ENCODE measurements around the gene NRM.
A peak's percentile ranks its signal among the peaks of the same experiment; 100 is the strongest.
"Not testable (repeated sequence)": the region's sequence is repeated elsewhere in the genome, so short reads cannot be mapped to it uniquely, and the experiment has no call there.

The NRM gene

DNA sequence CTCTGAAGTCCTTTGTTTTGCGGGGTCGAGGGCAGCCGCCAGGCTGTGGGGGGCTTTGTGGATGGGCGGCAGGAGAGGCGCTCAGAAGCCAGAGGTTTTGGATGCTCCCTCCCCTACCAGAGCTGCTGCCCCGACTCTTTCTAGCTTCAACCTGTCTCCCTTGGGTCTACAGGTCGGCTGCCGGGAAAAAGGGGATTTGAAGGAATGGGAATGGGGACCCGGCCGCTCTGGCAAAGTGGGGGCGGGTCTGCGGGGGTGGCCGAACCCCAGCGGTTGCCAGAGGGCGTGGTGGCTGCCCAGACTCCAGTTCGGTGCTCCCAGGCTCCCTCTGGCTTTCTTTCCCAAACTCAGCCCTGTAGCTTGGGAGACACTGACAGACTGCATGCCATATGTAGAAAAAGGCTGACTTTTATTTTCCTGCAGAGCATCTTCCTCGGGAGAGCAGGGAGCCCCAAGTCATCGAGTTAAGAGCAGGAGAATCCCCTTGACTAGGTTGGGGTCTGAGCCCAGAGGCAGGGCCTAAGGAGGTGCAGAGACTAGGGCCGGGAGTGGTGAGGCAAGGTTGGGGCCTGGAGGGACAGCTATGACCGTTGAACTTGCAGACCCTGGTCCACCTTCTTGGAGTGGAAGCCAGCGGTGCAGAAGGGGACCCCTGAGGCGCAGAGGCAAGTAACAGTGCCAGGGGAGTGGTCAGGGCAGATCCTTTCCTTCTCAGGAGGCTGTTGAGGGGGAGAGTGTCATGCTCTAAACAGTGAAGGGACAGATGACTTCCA is 2.9 kb downstream of the NRM start:
- no peak for DNase-seq

DNA sequence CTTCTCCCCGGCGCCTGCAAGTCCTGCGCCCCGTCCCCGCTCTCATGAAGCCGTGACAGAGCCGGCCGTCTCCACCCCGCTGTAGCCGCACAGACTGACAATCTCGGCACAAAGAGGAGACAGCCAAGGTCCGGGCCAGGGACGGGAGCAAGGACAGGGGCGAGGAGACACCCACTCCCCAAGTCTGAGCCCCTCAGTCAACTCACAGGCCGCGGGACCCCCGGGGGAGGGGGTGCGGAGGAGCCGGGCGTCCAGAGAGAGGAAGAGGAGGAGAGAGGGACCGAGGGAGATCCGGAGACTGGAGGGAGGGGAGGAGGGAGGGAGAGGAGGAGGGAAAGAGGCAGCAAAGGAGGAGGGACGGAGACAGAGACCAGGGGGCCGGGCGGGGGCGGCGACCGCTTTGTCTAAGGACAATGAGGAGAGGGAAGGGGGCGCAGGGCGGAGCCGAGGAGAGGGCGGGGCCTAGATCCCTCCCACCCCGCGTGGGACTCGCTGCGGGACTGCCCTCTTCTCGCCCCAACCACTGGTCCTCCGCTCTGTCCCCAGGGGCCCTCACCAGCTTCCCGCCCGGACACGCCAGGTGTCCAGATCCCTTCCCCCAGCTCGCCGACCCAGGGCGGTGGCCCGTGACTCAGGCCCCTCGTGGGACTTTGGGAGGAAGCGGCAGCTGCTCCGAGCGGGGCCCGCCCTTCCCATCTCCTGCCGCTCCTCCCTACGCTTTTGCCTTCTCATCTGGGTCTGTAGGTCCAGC is 3.7 kb downstream of the NRM start:
- DNase-seq, result peak; percentile 97

DNA sequence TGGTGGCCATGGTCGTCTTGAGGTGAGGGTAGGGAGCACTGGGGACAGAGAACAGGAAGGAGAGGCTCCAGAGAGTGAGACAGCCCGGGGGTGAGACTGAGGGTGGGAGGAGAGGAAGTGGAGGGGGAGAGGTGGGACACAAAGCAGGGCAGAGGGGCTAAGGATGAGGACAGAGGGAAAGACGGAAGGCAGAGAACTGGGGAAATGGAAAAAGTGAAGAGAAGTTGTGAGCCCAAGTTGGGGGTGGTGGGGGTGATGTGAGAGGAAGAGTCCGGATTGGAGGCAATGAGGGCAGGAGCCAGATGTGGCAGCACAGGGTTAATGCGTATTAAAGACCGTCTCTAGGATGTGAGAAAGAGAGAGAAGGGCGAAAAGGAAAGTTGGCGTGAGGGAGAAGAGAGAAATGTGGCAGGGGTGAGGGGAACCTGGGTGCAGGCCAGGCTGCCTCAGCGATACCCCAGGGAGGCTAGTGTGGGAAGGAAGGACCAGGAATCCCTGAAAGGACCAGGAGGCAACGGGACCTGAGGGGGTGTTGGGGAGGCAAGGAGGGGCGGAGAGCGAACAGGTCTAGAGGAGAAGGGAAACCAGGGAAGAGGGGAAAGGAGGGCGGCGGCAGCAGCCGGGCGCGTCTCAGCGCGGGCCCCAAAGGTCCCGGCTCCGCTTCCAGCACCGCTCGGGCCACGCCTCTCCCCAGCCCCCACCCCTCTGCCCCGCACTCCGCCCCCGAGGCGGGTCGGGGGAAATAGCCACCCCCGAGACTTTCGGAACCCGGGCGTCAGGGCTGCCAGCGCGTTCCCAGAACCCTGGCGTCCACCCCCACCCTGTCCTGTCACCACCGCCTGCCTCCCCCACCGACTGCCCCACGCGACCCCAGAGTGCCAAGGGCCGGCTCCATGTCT is 4.5 kb downstream of the NRM start, which contains the start of gene PPP1R18:
Gene PPP1R18, minus strand, starts transcription at position 637 of the 899 bp plus-strand sequence. Its CDS starts 627 bp downstream, at position 10.
- DNase-seq, result no peak

DNA sequence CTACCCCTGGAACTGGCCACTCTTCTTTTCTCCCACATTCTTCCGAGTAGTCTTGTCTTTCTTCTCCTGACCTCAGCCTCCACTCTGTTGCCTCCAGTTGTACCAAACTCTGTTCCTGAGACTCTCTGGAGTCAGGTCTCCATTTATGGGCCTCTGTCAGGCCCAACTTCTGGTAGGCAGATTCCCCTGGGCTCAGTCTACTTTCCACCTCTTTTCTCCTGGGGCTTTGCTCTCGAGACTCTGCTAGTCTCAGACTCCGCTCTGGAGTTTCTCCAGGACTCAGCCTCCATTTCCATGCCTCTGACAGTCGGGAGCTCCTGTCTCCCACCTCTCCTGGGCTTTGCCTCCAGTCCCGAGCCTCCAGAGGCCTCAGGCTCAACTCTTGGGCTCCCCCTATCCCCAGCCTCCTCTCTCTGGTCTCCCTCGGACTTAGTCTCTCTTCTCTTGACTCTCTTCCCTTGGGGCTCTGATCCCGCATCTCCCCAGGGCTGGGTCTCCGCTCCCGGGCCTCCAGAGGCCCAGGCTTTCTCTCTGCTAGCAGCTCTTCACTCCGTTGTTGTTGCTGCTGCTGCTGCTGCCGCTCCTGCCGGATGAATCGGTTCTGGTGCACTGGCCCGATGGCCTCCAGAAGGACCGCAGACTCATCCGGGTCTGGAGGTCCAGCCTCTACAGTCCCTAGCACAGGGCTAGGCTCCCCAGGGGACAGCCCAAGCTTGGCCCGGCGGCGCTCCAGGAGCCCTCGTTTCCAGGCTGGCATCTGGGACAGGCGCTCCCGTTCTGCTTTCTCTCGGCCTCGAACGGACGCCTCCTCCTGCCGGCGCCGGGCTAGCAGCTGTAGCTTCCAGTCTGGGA is 5.4 kb downstream of the NRM start:
- DNase-seq, result no peak

DNA sequence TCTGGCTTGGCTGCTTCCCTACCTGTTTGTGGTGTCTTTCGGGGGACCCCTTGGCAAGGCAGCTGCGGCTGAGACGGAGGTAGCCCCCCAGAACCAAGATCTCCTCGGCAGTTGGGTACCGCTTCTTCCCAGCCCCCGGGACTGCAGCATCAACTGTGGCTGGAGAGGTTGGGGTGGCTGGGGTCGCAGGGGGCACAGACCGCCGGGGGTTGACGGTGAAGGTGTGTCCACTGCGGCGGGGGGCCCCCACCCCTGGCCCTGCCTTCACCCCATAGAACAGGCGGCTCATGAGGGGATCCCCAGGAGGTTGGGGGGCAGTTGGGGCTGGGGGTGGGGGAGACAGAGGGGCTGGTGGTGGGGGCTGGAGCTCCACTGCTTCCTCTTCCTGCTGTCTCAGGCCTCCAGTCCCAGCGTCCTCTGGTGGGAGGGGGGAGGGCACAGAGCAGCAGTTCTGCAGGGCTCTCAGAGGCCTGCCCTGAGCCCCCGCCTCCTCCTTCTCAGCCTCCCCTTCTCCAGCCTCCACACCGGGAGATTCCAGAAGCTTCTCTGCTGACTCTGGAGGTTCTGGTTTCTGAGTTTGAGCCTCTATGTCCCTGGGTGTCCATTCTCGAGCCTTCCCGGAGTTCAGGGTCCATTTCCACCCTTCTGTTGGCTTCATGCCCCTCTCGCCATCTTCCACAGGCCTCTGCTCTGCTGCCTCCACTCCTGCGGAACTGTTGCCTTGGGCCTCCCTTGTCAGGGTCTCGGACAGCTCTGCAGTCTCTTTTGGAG is 6.2 kb downstream of the NRM start:
- DNase-seq, result no peak

DNA sequence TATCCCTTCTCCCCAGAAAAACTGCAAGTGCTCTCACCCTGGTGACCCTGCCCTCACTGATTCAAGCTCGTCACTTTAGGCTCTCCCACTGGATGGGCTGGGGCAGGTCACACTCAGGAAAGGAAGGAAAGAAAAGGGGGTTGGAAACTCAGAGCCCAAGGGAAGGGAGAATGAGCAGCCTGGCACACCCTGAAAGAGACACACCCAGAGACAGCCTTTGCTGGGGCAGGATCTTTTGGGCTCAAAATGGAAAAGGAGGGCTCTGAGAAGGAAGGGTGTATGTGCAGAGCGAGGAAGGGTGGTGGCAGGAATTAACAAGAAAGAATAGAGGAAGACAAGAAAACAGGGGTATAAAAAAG is 6.8 kb downstream of the NRM start:
- DNase-seq, result no peak

DNA sequence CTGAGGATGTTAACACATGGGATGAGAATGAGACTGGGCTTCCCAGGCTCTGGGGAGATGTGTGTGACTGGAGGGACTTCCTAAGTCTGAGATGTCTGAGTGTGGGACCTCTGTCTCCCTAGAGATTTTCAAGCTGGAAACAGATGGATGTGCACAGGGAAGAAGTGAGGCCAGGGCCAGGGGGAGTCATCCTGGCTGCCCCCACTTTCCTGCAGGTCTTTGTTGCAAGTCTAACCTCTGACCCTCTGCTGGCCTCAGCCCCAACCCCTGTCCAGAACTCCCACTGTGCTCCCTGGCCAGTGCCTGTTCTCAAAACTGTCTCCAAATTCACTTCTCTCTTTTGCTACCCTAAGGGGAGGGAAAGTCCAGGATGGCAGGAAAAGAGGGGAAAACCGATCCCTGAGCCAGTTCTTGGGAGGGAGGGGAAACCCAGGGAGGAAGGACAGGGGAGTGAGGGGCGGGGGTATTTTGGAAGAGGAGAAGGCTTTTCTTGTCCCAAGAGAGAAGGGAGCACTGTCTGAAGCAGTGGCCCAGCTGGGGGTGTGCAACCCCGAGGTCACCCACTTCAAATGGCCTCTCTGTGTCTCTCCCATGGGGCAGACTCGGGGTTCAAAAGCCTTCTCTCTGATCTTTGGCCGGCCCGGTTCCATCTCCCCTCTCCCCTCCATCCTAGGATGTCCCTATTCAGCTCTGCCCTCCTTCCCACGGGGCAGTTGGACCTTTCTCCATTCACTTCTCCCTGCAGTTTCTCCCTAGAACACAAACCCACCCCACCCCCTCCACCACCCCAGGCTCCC is 7.4 kb downstream of the NRM start:
- DNase-seq, result no peak

DNA sequence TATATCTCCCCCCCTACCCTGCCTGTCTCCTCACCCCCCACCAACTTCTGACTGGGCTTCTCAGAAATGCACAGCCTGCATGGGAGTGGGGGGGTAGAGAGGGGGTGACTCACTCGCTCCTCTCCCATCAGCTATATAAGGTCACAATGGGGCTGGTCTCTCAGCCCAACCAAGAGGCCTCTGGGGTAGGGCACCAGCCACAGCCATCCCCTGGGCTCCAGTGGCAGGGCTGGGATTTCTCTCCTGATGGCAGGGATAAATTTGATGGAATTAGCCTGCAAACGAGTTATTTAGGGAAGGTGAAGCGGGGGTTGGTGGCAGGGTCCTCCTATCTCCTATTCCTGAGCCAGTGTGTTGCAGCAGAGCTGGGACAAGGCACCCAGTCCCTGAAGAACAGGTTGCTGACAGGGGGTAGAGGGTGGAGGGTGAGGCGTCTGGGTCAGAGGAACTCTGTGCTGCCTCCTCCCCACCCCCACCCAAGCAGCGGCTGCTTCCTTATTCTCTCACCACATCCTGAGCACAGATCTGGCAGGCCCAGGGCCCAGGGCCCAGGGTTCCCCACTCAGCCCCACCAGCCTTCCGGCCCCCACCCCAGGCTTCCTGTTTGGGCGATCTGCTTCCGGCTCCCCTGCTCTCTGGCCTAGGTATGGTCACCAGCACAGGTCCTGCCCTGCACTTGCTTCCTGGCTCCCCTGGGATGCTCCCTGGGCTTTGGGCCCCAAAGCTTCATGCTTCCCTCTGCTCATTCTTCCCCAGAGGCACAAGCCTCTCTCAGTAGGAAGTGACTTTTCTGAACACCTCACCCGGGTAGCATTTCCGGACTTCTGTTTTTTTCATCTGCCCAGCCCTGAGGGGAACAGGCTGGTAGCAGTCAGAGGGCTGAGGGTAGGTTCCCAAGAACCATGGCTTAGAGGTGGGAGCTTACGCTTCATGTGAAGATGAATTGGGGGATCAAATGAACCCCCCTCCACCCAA is 8.4 kb downstream of the NRM start:
- peak; percentile 92 for DNase-seq

DNA sequence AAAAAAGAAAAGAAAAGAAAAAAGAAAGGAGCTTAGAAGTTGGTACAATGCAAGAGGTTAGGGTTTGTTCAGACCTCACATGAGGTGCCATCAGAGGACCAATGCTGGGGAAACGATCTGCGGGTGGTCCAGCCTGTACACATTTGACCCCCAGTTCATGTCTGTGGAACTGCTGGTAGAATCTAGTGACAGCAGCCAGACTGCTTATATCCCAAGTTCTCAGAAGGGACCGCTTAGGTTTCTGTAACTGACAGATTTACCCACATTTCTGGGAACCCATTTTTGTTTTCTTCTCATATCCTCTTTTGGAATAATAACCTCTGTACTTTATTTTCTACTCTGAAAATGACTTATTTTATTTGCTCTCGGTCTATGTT is 9.0 kb downstream of the NRM start:
- no peak for DNase-seq

DNA sequence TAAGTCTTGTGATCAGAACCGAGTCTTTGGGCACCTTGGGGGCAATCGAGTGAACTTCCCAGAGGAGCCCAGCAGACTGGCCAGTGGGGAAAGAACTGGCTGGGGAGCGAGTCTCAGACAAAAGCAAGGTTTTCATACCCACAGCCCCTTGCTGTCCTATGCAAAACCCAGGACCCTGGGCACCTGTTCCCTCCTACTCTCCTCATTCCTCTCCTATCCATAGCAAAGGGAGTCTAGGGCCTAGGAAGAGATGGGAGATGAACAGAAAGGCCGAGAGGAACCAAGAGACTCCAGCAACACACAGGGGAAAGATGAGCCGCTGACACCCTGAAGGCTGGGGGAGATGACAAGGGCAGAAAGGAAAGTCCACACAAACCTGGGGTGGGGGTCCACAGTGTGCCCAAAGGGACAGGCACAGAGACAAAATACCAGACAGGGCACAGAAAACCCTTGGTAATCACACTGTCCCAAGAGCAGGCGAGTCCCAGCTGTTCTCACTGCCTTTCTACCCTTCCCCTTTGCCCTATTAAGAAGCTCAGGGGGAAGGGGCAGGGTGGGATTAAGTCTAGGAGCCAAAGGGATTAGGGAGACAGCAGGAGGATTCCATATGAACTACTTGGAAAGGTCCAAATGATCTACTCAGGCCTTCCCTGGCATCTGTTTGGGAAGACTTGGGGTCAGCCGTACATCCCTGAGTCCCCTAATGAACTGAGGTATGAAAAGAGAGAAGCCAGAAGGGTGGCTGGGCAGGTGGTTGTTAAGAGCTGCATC is 10.8 kb downstream of the NRM start:
- DNase-seq, result no peak

DNA sequence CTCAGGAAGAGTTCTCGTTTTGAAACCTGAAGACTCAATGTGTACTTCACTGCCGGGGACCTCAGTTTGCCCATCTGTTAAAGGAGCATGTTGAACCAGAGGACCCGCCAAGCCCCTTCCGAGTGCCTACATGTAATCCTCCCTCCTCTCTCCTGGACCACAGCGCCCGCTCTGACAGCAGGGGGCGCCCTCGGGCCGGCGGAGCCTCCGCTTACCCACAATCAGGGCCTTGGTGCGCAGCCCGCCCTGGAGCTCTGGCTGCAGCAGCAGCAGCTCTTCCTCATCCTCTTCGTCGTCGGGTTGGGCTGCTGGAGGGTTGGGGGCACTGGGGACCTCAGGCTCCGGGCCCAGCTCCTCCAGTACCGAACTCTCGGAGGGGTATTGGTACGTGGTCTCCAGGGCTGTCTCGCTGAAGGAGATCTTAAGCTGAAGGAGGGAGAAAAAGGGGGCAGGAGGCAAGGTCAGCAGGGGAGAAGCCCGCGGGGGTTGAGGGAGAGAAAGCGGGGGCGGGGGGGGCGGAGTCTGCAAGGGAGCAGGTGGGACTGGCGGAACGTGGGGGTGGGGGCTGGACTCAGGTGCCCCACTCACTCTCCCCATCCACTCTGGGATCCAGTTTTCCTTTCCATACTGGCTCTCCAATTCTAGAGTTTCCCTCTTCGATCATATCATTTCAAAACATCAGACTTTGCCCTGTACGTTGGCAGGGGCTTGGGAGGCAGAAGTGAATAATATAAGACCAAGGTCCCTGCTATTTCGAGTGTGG is 11.6 kb downstream of the NRM start:
- peak; percentile 94 for DNase-seq

DNA sequence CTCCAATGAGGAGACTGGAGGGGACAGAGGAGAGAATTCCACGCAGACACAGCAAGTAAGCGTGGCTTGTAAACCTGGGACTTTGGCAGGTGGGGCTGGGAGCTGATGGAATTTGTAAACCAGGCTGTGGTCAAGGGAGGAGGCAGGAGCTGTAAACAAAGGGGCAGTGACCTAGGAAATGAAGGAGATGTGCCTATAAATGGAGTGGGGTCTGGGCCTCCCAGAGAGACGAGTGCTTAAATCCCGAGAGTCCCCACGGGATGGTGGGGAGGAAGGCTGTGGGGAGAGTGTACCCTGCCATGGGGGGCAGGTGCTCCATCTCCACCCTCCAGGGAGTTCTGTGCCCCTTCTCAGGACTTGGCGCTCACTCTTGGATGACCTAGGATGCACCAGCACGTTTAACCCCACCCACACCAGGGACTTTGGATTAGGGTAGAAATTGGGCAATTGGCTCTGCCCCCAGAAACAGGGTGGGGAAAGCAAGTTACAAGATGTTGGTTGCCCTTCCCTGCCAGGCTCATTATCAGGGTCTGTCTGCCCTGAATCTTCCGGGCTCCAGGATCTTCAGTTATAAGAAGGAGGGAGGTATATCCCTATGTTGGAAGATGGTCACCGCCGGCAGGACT is 14.0 kb downstream of the NRM start:
- no peak for DNase-seq

DNA sequence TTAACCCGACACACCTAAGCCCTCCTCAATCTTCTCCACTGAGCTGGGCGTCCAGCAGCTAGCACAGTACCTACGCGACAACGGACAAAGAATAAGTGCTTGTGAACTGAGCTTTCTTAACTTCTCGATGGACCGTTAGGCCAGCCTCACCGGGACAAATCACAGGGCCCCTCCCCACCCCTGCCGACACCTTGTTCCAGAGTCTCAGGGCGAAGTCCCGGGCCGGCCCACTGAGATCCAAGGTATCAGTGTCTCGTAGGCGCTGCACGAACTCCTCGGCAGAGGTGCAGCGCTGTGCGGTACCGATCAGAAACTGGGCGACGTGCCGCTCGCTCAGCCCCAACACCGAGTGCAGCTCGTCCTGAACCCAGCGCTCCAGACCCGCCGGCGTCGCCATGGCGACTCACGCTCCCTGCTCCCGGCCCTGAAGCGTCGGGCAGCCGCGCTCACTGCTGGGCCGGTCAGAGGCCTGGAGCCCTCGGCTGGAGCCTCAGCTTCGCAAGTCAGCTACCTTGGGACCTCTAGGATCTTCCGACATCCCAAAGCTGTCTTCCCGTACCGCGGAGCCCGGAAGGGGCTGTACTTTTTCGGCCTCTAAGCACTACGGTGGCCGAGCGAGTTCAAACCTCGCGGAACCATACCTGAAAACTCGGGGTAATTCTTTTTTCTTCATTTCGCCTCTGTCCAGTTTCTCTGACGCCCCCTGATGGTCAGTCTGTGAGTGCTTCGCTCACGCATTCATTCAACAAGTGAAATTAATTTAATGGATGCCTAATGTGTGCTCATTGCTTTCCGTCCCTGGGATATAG is 18.1 kb downstream of the NRM start, which contains the start of gene DHX16:
Gene DHX16, minus strand, starts transcription at position 562 of the 809 bp plus-strand sequence. Its CDS starts 165 bp downstream, at position 397.
- DNase-seq, result peak; percentile 97

DNA sequence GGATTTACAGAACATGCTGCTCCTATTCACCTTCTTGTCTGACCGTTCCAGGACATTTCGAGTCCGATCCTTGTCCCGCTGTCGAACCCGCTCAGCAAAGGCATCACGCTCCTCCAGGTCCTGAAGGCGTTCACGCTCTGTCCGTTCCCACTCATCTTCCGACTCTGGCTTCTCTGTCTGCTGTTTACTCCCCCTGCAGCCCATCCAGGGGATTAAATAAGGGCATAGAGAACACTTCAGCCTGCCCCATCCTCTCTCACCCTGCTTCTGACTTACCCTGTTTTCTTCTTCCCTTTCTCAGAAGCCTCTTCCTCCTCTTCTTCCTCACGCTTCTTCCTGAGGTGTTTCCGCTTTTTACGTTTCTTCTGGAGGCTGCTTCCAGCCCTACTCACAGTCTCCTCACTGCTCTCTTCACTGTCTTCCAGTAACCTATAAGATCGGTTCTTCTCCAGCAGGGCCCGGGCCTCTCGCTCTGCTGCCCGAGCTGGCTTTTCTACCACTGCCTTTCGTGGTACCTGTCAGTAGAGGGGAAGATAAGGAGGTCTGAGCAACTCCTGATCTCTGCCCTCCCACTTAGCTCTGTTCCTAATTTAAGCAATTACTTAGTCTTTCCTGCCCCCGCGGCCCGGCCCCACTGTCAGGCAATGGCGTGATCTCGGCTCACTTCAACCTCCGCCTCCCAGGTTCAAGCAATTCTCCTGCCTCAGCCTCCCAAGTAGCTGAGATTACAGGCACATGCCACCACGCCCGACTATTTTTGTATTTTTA is 19.8 kb downstream of the NRM start:
- no peak for DNase-seq

DNA sequence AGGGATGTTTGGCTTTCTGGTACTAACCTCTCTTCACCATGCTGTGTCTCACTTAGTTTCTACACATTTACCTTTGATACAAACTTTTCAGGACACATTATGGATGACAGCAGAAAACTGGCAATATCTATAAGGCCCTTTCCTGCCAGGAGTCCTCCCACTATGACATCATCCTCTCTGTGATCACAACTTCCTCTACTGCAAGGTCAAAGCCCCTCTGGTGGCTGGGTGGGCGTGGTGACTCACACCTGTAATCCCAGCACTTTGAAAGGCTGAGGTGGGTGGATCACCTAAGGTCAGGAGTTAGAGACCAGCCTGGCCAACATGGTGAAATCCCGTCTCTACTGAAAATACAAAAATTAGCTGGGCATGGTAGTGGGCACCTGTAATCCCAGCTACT is 24.5 kb downstream of the NRM start:
- DNase-seq, result not testable (repeated sequence)
